Type B pancreatic cell (in vitro differentiated cells): ENCODE data around the gene ZNF57. TPM values are rescaled to one million over a fixed set of nuclear protein-coding genes. Genes with fewer than 3 reads are reported as not detected.

Experiments used
- DNase-seq: peaks from one replicate; pipeline ENCODE4 v3.0.0; 2021; ENCODE audit warnings: mixed read lengths; ENCODE audit not compliant: unreplicated experiment; ENCODE audit errors: extremely low spot score
- H3K27ac Mint-ChIP-seq: 2 replicates; pipeline ENCODE4 v1.8.0; 2021; ENCODE audit warnings: mild to moderate bottlenecking, mixed read lengths
- H3K27me3 Mint-ChIP-seq: 2 replicates; pipeline ENCODE4 v1.8.0; 2021; ENCODE audit warnings: mixed read lengths
- H3K36me3 Mint-ChIP-seq: 2 replicates; pipeline ENCODE4 v1.8.0; 2021; ENCODE audit warnings: mixed read lengths
- H3K4me1 Mint-ChIP-seq: one replicate; pipeline ENCODE4 v1.8.0; 2021; ENCODE audit warnings: mixed read lengths; ENCODE audit not compliant: unreplicated experiment
- H3K4me3 Mint-ChIP-seq: 2 replicates; pipeline ENCODE4 v1.8.0; 2021; ENCODE audit warnings: mild to moderate bottlenecking, mixed read lengths
- H3K9me3 Mint-ChIP-seq: 2 replicates; pipeline ENCODE4 v1.8.0; 2021; ENCODE audit warnings: mixed read lengths
- CTCF ChIP-seq: fragments of 200-600 bp; sonication (generic); conservative IDR thresholded peaks from 2 replicates; pipeline ENCODE4 v1.5.0; 2021; ENCODE audit warnings: antibody characterized with exemption, mild to moderate bottlenecking
- total RNA-seq: library from RNA; stranded (reverse); gene quantifications from 2 replicates; pipeline ENCODE4 v1.2.1, GENCODE V29; 2021; ENCODE audit warnings: low replicate concordance

Gene ZNF57
- total RNA-seq, 1 donor from 2014 or later, result 5.9 TPM

- Mint-ChIP-seq H3K4me3 (no peak overlapping the region), H3K4me1 (peaks cover 9% of the 10 kb centered on the region), H3K27me3 (no peaks in the 10 kb centered on the region), H3K27ac (no peak overlapping the region), H3K9me3 (peaks cover 5% of the 10 kb centered on the region), H3K36me3 (peaks cover 10% of the 10 kb centered on the region)
- TF ChIP-seq CTCF, result no peak
- DNase-seq, result no peak
Measured at GRCh38 chr19:2905918-2906519, 5.3 kb downstream of the ZNF57 start.

GRCh38 chr19:2906631-2907195, 6.0 kb downstream of the ZNF57 start:
- Mint-ChIP-seq H3K4me3 (no peak overlapping the region), H3K27me3 (no peaks in the 10 kb centered on the region), H3K4me1 (peaks cover 7% of the 10 kb centered on the region), H3K27ac (no peak overlapping the region), H3K36me3 (peaks cover 13% of the 10 kb centered on the region), H3K9me3 (peaks cover 8% of the 10 kb centered on the region)
- no peak for TF ChIP-seq CTCF
- DNase-seq, result no peak

- Mint-ChIP-seq H3K4me1 (no peaks in the 10 kb centered on the region), H3K27me3 (no peaks in the 10 kb centered on the region), H3K4me3 (no peak overlapping the region), H3K36me3 (peaks cover 39% of the 10 kb centered on the region), H3K27ac (no peak overlapping the region), H3K9me3 (peaks cover 22% of the 10 kb centered on the region)
- TF ChIP-seq CTCF, result no peak
- DNase-seq, result no peak
Measured at GRCh38 chr19:2912306-2912705, 11.6 kb downstream of the ZNF57 start.

GRCh38 chr19:2917275-2918184, 16.8 kb downstream of the ZNF57 start:
- Mint-ChIP-seq H3K27me3 (no peaks in the 10 kb centered on the region), H3K4me1 (no peaks in the 10 kb centered on the region), H3K4me3 (no peak overlapping the region), H3K36me3 (peaks cover 44% of the 10 kb centered on the region), H3K9me3 (peaks cover 15% of the 10 kb centered on the region), H3K27ac (no peak overlapping the region)
- no peak for TF ChIP-seq CTCF
- no peak for DNase-seq

GRCh38 chr19:2922987-2923386, 22.3 kb downstream of the ZNF57 start:
- Mint-ChIP-seq H3K27ac (no peak overlapping the region), H3K4me1 (peaks cover 12% of the 10 kb centered on the region), H3K36me3 (peaks cover 15% of the 10 kb centered on the region), H3K27me3 (no peaks in the 10 kb centered on the region), H3K4me3 (no peak overlapping the region), H3K9me3 (peaks cover 2% of the 10 kb centered on the region)
- TF ChIP-seq CTCF, result peak; percentile 16
- no peak for DNase-seq
